HepG2 (cell line): ENCODE results near the gene SERBP1. TPM values are rescaled to one million over a fixed set of nuclear protein-coding genes. Genes with fewer than 3 reads are reported as not detected.

ENCODE experiments used
- ATAC-seq: fragments of 200-7000 bp; cut with Tn5 transposase; 3 replicates; pipeline ENCODE4 v1.9.1; 2020; ENCODE audit warnings: mild to moderate bottlenecking, moderate library complexity
- BruUV-seq: library from RNA; stranded (reverse); fragments of 400-500 nt; replicated peaks from 2 replicates; lab custom pipeline; 2021; lab: Mats Ljungman, UMichigan
- CTCF ChIA-PET: fragments of 300-600 bp; formaldehyde crosslinking; extraction: SDS; loops from one replicate; lab custom pipeline; 2021; ENCODE audit warnings: low total read pairs, inconsistent platforms, low intra/inter-chr PET ratio; lab: Yijun Ruan, JAX
- POLR2A ChIA-PET: fragments of 350-600 bp; sonication (Branson Sonifier 250); formaldehyde crosslinking; loops from one replicate; lab custom pipeline; 2020; ENCODE audit warnings: antibody characterized with exemption, inconsistent platforms; lab: Yijun Ruan, JAX
- DNase-seq: peaks from one replicate; pipeline ENCODE4 v3.0.0-alpha.2; 2015; ENCODE audit warnings: low spot score
- FAIRE-seq: peaks from 3 replicates; lab custom pipeline; 2011; peaks lifted over from hg19 to GRCh38; lab: Jason Lieb, UNC
- H2AFZ ChIP-seq: one replicate; pipeline ENCODE4 v1.6.1; 2011; ENCODE audit warnings: low read length, inconsistent platforms
- H3K27ac ChIP-seq: fragments of 300-600 bp; 3 replicates; pipeline ENCODE4 v1.8.0; 2011; ENCODE audit warnings: mixed run types, mild to moderate bottlenecking, mixed read lengths, low read length, inconsistent platforms; ENCODE audit not compliant: insufficient read depth; ENCODE audit errors: extremely low read length
- H3K27me3 ChIP-seq, 2 experiments: fragments of 200-600 bp in 1 of 2; 2 replicates in 1 of 2; 3 replicates in 1 of 2; pipeline versions ENCODE4 v1.6.0 to v1.8.0; 2011; ENCODE audit warnings: low read length in 2 of 2, mild to moderate bottlenecking in 2 of 2, moderate library complexity in 2 of 2, inconsistent platforms in 1 of 2; ENCODE audit not compliant: insufficient read depth in 2 of 2, control insufficient read depth in 1 of 2
- H3K36me3 ChIP-seq, 2 experiments: fragments of 200-600 bp in 1 of 2; replicated peaks in 1 of 2; 2 replicates in 1 of 2; 3 replicates in 1 of 2; pipeline versions ENCODE4 v1.5.1 to v1.8.0; 2011; ENCODE audit warnings: low read length in 2 of 2, inconsistent platforms in 1 of 2; ENCODE audit not compliant: insufficient read depth in 2 of 2, control insufficient read depth in 1 of 2
- H3K4me1 ChIP-seq: 2 replicates; pipeline ENCODE4 v1.5.1; 2012; ENCODE audit warnings: low read length, inconsistent platforms; ENCODE audit not compliant: insufficient read depth
- H3K4me2 ChIP-seq: 2 replicates; pipeline ENCODE4 v1.6.0; 2011; ENCODE audit warnings: low read depth, low read length, inconsistent platforms
- H3K4me3 ChIP-seq, 3 experiments: fragments of 200-600 bp in 1 of 3; sonication (generic), shearing (Covaris generic) in 1 of 3; replicated peaks in 1 of 3; 2 replicates each; pipeline ENCODE4 v1.5.1; 2011 to 2016; ENCODE audit warnings: low read length in 3 of 3, inconsistent platforms in 2 of 3, low read depth in 2 of 3, mild to moderate bottlenecking in 2 of 3, control low read depth in 1 of 3, mixed read lengths in 1 of 3; ENCODE audit not compliant: insufficient read depth in 1 of 3
- H3K79me2 ChIP-seq: one replicate; pipeline ENCODE4 v1.6.1; 2011; ENCODE audit warnings: low read length, inconsistent platforms; ENCODE audit not compliant: insufficient read depth
- H3K9ac ChIP-seq: 2 replicates; pipeline ENCODE4 v1.6.0; 2011; ENCODE audit warnings: mild to moderate bottlenecking, low read depth, low read length, inconsistent platforms; ENCODE audit not compliant: insufficient read depth
- H3K9me3 ChIP-seq: 2 replicates; pipeline ENCODE4 v1.5.1; 2012; ENCODE audit warnings: mild to moderate bottlenecking, low read length
- H4K20me1 ChIP-seq: 2 replicates; pipeline ENCODE4 v1.6.0; 2011; ENCODE audit warnings: inconsistent platforms, mild to moderate bottlenecking, low read length, moderate library complexity; ENCODE audit not compliant: insufficient read depth
- ARHGAP35 ChIP-seq: sonication (generic); formaldehyde crosslinking; IDR thresholded peaks from 2 replicates; pipeline ENCODE4 v1.9.0; 2022; ENCODE audit warnings: mild to moderate bottlenecking, inconsistent platforms, moderate library complexity, missing genetic modification reagents, borderline replicate concordance
- JARID2 ChIP-seq: sonication (generic); formaldehyde crosslinking; IDR thresholded peaks from 2 replicates; pipeline ENCODE4 v1.8.1; 2023; ENCODE audit warnings: missing genetic modification reagents, inconsistent platforms; ENCODE audit not compliant: insufficient replicate concordance
- MAX ChIP-seq: IDR thresholded peaks from 2 replicates; pipeline ENCODE4 v1.6.1; 2012; ENCODE audit warnings: inconsistent platforms
- NFKBIZ ChIP-seq: IDR thresholded peaks from 2 replicates; pipeline ENCODE4 v1.6.1; 2018; ENCODE audit warnings: missing genetic modification reagents, missing compliant biosample characterization
- POLR2A ChIP-seq, 2 experiments: IDR thresholded peaks; 2 replicates each; pipeline ENCODE4 v1.6.1; 2011; ENCODE audit warnings: low read depth in 2 of 2, low read length in 2 of 2, mild to moderate bottlenecking in 1 of 2, moderate library complexity in 1 of 2; ENCODE audit not compliant: insufficient read depth in 1 of 2
- REST ChIP-seq, 2 experiments: IDR thresholded peaks; 2 replicates each; pipeline ENCODE4 v1.6.1; 2011 to 2012; ENCODE audit warnings: low read length in 2 of 2, borderline replicate concordance in 1 of 2, low read depth in 1 of 2, mild to moderate bottlenecking in 1 of 2, moderate library complexity in 1 of 2
- ZBTB26 ChIP-seq: IDR thresholded peaks from 2 replicates; pipeline ENCODE4 v1.6.1; 2016; ENCODE audit warnings: missing compliant biosample characterization, missing genetic modification reagents, borderline replicate concordance
- ZFYVE20 ChIP-seq: sonication (generic); formaldehyde crosslinking; IDR thresholded peaks from 2 replicates; pipeline ENCODE4 v1.8.0; 2023; ENCODE audit warnings: low read depth, mild to moderate bottlenecking, moderate library complexity, missing genetic modification reagents, borderline replicate concordance
- ZMAT3 ChIP-seq: sonication (generic); formaldehyde crosslinking; conservative IDR thresholded peaks from 2 replicates; pipeline ENCODE4 v1.7.0; 2021; ENCODE audit warnings: missing genetic modification reagents
- ZNF782 ChIP-seq: sonication (generic); formaldehyde crosslinking; IDR thresholded peaks from 2 replicates; pipeline ENCODE4 v1.4.0; 2020; ENCODE audit warnings: missing genetic modification reagents, mild to moderate bottlenecking, borderline replicate concordance
- WGBS: methylation state at CpG from one replicate; pipeline ENCODE4 v1.1.6; 2017; ENCODE audit warnings: low lambda C conversion rate; 5-methylcytosine and 5-hydroxymethylcytosine counted together
- in situ Hi-C: cut with HindIII; loops from 2 replicates; pipeline ENCODE4 v1.10.0; 2017; ENCODE audit warnings: low pct_unique_long_range_greater_than_20kb; ENCODE audit not compliant: extremely low pct_ligation_motif_present
- intact Hi-C: fragments of 100-400 bp; cut with micrococcal nuclease; formaldehyde crosslinking; loops from one replicate; pipeline ENCODE4 v1.10.0; 2022; ENCODE audit not compliant: unreplicated experiment
- polyA plus RNA-seq, 8 experiments: library from polyadenylated mRNA; depleted of rRNA in 3 of 8; stranded (reverse) in 7 of 8; unstranded in 1 of 8; fragments of >200 nt; fragmentation: Illumina TruSeq in 4 of 8; extraction: Trizol in 4 of 8; gene quantifications; 2 replicates each; pipeline versions ENCODE4 v1.2.1 to v1.2.3, GENCODE V29; 2011 to 2016; ENCODE audit warnings: low read depth in 4 of 8, missing spikeins in 1 of 8, mixed read lengths in 1 of 8; ENCODE audit not compliant: insufficient read depth in 1 of 8
- total RNA-seq, 5 experiments: library from RNA; depleted of rRNA; stranded (reverse); fragments of >200 nt; fragmentation: Illumina TruSeq; extraction: Trizol; gene quantifications; 2 replicates each; pipeline ENCODE4 v1.2.3, GENCODE V29; 2016; ENCODE audit warnings: low read depth in 1 of 5
- TF ChIP-seq, protein P1 (sequence below): IDR thresholded peaks from 2 replicates; pipeline ENCODE4 v1.6.1; 2016; ENCODE audit warnings: control low read depth
- TF ChIP-seq, protein P2 (sequence below): IDR thresholded peaks from 2 replicates; pipeline ENCODE4 v1.6.1; 2016; ENCODE audit warnings: mild to moderate bottlenecking, missing biosample characterization, missing genetic modification reagents
- TF ChIP-seq, protein P3 (sequence below): sonication (generic); formaldehyde crosslinking; IDR thresholded peaks from 2 replicates; pipeline ENCODE4 v1.8.0; 2022; ENCODE audit warnings: missing genetic modification reagents, mild to moderate bottlenecking, borderline replicate concordance

SERBP1 gene
- total and polyA plus RNA-seq, 2 of the 13 experiments (the other 11 are each of a cell fraction or from before 2014, with no cell fraction given) = 175 to 281 TPM

- Histone ChIP-seq H3K27me3 (no peaks in the 10 kb centered on the region; a peak in 1 of 5 replicates), H3K36me3 (peaks cover 5 to 14% of the 10 kb centered on the region in 2 experiments), H3K9me3 (no peaks in the 10 kb centered on the region), H3K4me1 (peaks cover 36% of the 10 kb centered on the region), H3K9ac (peak overlapping the region; percentile 93), H2AFZ (no peak overlapping the region), H3K27ac (peak overlapping the region; percentile 93), H3K4me3 (peak overlapping the region; percentile 74 to 96 (median 77)), H4K20me1 (peaks cover 49% of the 10 kb centered on the region), H3K4me2 (peak overlapping the region; percentile 80), H3K79me2 (peaks cover 54% of the 10 kb centered on the region)
- intact Hi-C loops (loop anchor here (2.0 to 5.0 kb wide), 3 partner anchors 58 to 505 kb away; partner anchors contain the start of genes DNAI4, GADD45A and MIER1), in situ Hi-C loops (no loop called here)
- ChIA-PET CTCF (no interaction called here), POLR2A (interaction anchor here (0.8 to 3.0 kb wide), 15 partner anchors 10 to 499 kb away, joined by 3 to 15 read pairs (median 4); partner anchors contain the start of gene GADD45A)
- BruUV-seq = no TSS peak
- under 1% methylated on average over 24 of the region's 69 CpGs for WGBS
- FAIRE-seq (no peak), ATAC-seq (peak; percentile 0; the same call in 1 of the 3 replicates), DNase-seq (no peak)
- TF ChIP-seq, protein P1, sequence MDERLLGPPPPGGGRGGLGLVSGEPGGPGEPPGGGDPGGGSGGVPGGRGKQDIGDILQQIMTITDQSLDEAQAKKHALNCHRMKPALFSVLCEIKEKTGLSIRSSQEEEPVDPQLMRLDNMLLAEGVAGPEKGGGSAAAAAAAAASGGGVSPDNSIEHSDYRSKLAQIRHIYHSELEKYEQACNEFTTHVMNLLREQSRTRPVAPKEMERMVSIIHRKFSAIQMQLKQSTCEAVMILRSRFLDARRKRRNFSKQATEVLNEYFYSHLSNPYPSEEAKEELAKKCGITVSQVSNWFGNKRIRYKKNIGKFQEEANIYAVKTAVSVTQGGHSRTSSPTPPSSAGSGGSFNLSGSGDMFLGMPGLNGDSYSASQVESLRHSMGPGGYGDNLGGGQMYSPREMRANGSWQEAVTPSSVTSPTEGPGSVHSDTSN (CRISPR knock-in tag) = no peak
- TF ChIP-seq ZBTB26 (CRISPR knock-in tag) (0 out of 2 replicates have a peak, but pooled peaks have one; percentile 23), ARHGAP35 (0 out of 2 replicates have a peak, but pooled peaks have one; percentile 60), ZFYVE20 (no peak), JARID2 (CRISPR knock-in tag) (peak; percentile 13), ZNF782 (no peak), NFKBIZ (peak; percentile 46; the same call in 1 of the 2 replicates), ZMAT3 (CRISPR knock-in tag) (0 out of 2 replicates have a peak, but pooled peaks have one; percentile 40), POLR2A (IDR thresholded peaks at IDR 0.05; ENCODE audit: insufficient read depth in 1 of 2, low read depth in 2 of 2, low read length in 2 of 2) (peak in 1 of 2 experiments; percentile 15; a peak in 2 of 4 replicates), MAX (peak; percentile 2; the same call in 1 of the 2 replicates), REST (IDR thresholded peaks at IDR 0.05; ENCODE audit: borderline replicate concordance in 1 of 2, low read depth in 1 of 2, low read length in 2 of 2) (peak in 1 of 2 experiments; percentile 65; a peak in 1 of 4 replicates)
- TF ChIP-seq, protein P2, sequence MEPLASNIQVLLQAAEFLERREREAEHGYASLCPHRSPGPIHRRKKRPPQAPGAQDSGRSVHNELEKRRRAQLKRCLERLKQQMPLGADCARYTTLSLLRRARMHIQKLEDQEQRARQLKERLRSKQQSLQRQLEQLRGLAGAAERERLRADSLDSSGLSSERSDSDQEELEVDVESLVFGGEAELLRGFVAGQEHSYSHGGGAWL (CRISPR knock-in tag) = 0 out of 2 replicates have a peak, but pooled peaks have one; percentile 42
- TF ChIP-seq, protein P3, sequence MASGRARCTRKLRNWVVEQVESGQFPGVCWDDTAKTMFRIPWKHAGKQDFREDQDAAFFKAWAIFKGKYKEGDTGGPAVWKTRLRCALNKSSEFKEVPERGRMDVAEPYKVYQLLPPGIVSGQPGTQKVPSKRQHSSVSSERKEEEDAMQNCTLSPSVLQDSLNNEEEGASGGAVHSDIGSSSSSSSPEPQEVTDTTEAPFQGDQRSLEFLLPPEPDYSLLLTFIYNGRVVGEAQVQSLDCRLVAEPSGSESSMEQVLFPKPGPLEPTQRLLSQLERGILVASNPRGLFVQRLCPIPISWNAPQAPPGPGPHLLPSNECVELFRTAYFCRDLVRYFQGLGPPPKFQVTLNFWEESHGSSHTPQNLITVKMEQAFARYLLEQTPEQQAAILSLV (CRISPR knock-in tag) = no peak
Observed at GRCh38 chr1:67429528-67430357, 459 bp downstream of the SERBP1 start.
